ACHN (cell line): ENCODE results near the gene RNU1-3.
"Not testable (repeated sequence)": the region's sequence is repeated elsewhere in the genome, so short reads cannot be mapped to it uniquely, and the experiment has no call there.

Source experiments
- DNase-seq: peaks from one replicate; pipeline ENCODE4 v3.0.0-alpha.2; 2015
- in situ Hi-C: cut with HindIII; loops from 2 replicates; pipeline ENCODE4 v1.10.0; 2017; ENCODE audit warnings: low sequenced_read_pairs, low pct_ligation_motif_present, low pct_unique_long_range_greater_than_20kb

RNU1-3 gene

DNA sequence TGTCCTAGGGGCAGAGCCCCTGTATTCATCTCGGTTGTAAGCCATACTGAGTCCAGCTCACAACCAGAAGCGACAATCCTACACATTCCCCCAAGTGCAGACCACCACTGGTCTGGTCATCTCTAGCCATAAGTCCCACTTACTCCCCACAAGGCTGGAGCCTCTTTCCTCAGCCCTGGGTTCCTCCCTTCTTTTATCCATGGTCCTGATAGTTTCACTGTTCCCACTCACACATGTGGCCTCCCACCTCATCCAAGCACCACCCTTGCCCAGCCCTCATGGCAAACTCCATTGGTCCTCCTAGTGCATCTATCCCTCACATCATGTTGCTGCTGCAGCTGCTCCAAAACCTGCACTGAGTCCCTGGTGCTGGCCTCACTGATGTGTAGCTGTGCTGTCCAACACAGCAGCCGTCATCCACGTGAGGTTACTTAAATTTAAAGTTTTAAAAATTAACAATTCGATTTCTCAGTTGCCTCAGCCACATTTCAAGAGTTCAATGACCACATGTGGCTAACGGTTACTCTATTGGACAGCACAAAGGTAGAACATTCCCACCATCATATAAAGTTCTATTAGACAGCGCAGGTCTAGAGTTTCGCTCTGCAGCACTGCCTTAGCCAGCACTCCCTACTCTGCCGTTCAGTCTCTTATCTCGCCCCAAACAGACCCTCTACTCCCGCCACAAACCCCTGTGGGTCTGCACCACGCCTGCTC, 23.1 kb downstream of the RNU1-3 start:
- DNase-seq, in situ Hi-C loops: not testable (repeated sequence)

DNA sequence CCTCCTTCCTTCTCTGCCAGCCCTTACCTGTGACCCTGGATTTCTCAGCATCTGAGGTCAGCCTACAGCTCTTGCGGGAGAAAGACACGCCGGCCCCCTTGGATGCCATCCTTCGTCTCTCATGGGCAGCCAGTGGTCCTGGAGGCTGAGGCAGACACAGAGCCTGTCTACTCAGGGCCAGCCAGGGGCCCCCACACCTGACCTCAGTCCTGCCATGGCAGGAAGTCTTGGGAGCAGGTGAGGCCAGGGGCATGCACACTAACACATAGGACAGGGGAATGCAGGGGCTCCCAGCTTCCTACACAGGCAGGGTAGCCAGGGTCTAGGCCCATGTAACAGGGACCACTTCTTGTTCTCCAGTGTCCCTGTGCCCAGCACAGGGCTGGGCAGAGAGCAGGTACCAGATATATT, 23.7 kb downstream of the RNU1-3 start:
- in situ Hi-C loops, DNase-seq: not testable (repeated sequence)

DNA sequence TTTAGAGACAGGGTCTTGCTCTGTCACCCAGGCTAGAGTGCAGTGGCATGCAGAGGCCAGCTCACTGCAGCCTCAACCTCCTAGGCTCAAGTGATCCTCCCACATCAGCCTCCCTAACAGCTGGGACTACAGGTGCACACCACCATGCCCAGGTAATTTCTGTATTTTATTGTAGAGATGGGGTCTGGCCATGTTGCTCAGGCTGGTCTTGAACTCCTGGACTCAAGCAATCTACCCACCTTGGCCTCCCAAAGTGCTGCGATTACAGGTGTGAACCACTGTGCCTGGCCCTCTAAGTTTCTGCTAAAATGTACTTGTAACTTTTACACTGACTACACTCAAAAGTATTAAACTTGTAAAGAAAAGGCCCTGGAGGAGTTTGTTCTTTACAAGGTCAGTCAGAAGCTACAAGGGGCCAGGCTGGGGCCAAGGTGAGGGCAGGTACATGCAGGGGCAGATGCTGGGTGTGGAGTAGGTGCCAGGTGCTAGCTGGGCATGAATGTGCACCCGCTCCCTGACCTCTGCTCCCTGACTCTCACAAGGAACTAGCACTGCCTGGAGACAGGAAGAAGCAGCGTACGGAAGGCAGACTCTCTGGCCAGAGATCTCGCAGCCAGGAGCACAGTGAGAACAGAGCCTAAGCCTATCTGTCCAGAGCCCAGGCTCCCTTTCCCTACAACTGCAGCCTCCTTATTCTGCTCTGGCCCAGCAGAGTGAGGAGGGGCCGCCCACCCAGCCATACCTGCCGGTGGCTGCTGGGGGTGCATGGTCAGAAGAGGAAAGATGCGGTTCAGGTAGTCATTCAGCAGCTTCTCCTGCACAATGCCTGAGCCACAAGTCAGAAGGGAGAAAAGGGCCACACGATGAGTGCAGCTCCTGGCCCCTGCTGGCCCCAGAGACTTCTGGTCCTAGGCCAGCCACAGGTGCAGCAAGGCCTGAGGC, 24.5 kb downstream of the RNU1-3 start:
- DNase-seq, in situ Hi-C loops: not testable (repeated sequence)

DNA sequence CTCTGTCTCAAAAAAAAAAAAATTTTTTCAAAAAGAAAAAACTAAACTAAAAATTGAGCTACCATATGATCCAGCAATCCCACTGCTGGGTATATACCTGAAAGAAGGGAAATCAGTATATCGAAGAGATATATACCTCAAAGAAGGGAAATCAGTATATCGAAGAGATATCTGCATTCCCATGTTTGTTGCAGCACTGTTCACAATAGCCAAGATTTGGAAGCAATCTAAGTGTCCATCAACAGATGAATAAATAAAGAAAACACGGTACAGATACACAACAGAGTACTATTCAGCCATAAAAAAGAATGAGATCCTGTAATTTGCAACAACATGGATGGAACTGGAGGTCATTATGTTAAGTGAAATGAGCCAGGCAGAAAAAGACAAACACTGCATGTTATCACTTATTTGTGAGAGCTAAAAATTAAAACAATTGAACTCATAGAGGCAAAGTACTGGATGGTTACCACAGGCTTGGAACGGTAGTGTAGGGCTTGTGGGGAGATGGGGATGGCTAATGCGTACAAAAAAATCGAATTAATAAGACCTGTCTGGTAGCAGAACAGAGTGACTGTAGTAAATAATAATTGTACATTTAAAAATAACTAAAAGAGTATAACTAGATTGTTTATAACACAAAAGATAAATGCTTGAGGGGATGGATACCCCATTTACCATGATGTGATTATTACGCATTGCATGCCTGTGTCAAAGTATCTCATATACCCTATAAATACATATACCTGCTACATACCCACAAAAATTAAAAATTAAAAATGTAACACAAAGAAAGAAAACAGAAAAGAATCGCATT, 25.4 kb downstream of the RNU1-3 start:
- DNase-seq, in situ Hi-C loops: not testable (repeated sequence)

DNA sequence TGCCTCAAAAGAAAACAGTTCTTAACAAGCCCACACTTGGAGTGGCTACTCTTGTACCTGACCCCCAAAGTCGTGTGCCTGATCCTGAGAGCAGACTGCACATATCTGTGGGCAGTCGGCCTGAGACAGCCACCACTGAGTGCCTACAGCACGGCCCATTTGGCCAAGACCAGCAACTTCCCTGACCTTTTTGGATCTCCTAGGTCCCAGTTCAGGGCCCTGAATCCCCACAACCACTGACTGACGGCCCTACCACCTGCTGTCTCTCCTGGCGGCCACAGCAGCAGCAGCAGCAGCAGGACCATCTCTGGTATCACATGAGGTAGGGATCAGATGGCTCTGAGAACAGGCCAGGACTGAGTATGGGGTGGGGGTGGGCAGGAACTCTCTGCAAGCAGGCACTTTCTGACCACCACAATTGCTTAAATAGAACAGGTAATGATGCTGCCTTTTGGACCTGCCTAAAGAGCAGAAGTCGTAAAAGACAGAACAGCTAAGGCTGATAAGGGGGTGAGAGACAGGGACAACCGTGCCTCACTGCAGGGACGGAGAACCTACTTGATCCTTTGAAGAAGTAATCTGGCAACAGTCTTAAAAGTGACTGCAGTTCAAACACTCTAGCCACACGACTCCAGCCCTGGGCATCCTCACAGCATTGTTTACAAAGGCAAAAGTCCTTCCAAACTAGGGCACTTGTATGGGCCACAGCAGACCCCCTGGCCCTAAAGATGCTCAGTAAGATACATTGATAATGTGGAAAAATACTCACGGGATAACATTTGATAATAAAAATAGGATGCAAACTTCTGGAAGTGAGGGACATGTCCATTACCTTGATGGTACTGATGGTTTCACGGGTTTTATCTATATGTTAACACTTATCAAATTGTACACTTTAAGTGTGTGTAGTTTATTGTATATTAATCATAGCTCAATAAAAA, 27.4 kb downstream of the RNU1-3 start:
- in situ Hi-C loops, DNase-seq: not testable (repeated sequence)

DNA sequence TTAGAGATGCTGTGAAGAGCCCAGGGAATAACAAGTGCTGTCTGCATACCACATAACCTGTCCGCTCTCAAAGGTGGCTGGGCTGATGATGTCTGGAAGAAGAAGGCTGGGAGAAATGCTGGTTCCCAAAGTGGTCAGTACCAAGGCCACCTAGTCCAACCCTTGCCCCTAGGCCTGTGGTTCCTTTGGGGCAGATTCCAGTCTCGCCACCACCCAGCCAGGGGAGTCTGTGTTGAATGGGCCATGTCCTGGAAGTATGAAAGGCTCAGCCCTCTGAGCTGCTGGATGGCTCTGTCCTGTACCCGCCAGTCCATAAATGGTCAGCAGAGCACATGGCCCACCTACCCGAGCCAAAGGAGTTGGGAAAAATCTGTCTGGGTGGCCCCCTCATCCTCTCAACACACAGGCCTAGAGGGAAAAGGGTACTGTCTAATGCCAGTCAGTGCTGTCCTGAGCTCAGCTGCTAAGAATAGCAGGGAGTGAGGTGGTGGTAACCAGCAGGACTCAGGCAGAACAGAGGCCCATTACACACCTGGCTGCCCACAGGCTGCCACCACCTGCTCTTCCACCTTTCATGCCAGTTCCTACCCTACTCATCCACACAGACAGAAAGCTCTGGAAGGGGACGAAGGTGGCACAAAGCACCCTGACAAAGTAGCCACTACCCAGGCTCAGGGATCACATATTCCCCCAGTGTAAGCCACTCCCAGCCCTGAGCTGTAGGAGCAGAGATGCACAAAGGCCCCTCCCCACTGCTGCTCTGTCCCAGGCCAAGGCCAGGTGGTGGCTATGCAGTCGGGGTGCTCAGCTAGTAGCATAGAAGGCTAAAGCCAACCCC, 28.6 kb downstream of the RNU1-3 start:
- in situ Hi-C loops, DNase-seq: not testable (repeated sequence)

DNA sequence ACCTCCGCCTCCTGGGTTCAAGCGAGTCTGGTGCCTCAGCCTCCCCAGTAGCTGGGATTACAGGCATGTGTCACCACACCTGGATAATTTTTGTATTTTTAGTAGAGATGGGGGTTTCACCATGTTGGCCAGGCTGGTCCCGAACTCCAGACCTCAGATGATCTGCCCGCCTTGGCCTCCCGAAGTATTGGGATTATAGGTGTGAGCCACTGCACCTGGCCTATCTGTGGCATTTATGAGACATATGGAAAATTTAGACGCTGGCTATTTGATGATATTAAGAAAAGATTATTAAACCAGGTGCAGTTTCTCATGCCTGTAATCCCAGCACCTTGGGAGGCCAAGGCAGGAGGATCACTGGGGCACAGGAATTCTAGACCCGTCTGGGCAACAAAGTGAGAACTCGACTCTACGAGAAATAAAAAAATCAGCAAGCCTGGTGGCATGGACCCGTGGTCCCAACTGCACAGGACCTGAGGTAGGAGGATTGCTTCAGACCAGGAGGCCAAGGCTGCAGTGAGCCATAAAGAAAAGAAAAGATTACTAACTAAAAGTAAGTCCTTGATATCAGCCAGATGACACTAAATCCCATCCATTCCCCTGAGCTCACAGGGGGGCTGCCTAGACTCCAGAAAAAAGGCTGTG, 30.1 kb downstream of the RNU1-3 start:
- in situ Hi-C loops, DNase-seq: not testable (repeated sequence)

DNA sequence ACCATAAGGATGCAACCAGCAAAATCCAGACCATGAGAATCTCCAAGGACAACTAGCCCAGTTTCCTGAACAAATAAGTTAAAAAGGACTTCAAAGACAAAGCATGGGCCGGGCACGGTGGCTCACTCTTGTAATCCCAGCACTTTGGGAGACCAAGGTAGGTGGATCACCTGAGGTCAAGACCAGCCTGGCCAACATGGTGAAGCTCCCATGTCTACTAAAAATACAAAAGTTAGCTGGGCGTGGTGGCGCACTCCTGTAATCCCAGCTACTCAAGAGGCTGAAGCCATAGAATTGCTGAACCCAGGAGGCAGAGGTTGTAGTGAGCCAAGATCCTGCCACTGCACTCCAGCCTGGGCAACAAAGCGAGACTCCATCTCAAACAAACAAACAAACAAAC, 30.8 kb downstream of the RNU1-3 start:
- DNase-seq, in situ Hi-C loops: not testable (repeated sequence)

DNA sequence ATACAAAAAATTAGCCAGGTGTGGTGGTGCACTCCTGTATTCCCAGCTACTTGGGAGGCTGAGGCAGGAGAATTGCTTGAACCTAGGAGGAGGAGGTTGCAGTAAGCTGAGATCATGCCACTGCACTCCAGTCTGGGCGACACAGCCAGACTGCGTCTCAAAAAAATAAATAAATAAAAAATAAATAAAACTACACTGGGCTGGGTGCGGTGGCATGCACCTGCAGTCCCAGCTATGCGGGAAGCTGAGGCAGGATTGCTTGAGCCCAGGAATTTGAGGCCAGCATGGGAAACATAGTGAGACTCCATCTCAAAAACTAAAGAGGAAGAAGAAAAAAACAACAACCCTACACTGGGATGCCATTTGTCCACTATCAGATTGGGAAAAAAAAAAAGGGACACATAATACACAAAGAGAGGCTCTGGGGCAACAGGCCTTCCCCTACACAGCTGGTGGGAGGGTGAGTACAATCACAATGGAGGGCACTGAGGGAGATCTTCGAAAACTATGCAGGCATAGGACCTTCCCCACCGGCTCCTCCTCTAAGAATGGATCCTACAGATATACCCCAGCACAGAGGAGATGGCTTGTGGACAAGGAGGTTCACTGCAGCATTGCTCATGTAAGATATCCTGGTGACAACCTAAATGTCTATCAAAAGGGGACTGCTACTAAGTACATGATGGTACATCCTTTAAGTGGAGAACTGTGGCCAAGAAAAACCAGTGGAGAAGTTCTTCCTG, 33.0 kb downstream of the RNU1-3 start:
- DNase-seq, in situ Hi-C loops: not testable (repeated sequence)

DNA sequence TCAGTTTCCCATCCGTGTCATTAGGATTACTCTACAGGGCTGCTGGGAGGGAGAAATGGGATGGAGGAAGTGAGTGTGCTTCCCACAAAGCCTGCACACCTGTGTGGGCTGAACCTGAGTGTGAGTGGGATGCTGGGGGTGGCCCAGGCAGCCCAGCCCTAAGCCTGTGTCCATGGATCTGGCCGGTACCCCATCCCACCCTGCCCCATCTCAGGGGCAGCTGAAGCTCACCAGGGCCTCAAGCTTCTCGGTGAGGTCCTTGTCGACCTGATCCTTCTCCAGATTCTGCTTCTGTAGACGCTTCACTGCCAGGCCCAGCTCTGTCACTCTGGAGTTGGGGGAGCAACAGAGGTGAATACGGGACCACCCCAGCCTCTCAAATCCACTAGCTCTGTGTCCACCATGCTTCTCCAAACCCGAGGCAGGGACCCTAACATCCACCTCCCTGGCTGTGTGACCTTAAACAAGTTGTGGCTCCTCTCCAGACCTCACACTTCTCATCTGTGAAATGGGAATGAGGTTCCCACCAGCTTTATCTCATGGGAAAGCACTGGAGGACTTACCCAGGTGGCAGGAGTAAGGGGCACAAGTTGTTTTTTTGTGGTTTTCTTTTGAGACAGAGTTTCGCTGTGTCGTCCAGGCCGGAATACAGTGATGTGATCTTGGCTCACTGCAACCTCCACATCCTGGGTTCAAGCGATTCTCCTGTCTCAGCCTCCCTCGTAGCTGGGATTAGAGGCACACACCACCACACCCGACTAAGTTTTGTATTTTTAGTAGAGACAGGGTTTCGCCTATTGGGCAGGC, 34.5 kb downstream of the RNU1-3 start:
- in situ Hi-C loops, DNase-seq: not testable (repeated sequence)

DNA sequence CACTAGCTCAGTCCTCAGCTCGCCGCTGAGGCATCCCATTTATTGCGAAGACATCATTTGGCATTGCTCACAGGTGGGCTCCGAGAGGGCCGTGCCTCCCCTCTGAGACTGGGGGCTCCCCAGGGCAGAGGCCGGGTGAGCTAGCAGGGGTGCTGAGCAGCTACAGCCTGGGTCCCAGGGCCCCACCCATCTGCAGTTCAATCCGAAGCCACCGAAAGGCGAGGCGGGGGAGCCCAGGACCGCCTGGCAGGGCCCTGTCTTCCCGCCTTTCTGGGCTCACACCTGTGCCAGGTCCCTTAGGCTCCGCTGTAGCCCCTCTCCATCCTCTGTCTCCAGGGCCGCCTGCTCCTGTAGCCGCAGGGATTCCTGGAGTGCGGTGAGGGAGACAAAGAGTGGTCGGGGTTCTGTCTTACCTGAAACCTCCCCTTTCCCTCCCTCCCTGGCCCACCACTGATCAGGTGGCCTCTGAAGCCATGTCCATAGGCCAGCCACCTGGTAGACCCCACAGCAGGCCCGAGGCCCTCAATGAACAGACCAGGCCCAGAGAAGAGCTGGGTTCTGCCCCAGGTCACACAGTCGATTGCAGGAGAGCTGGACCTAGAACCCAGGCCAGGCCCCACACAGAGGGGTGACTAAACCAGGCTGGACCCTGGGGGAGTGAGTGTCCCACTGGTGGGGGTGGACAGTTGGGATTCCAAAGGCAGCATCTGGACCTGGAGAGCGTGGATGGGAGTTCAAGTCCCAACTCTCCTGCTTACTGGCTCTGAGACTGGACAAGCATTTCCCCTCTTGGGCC, 35.3 kb downstream of the RNU1-3 start:
- no peak for DNase-seq
- in situ Hi-C loops: no loop called here

DNA sequence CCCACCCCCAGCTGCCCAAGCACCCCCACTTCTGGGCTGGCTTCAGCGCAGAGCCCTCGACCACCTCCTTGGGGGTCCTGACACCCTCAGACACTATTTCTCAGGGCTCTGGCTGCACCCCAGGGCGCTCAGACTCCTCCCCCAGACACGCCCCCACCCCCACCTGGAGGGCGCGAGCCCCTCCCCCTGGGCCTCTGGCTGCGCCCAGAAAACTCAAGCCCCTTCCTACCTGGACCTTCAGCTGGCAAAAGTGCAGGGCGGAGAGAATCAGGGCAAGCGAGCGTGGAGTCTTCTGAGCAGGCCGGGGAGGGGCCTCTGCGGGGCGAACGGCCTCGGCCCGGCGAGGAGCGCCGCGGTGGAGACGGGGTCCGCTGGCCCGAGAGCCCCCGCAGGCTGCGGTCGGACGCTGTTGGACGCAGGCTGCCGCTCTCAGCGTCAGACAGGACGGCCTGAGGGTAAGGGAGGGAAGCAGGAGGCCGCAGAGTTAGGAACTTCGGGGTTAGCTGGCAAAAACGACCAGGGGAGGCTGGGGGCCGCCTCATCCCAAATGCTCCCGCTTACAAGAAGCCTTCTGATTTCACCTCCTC, 36.0 kb downstream of the RNU1-3 start:
- in situ Hi-C loops: no loop called here
- no peak for DNase-seq

DNA sequence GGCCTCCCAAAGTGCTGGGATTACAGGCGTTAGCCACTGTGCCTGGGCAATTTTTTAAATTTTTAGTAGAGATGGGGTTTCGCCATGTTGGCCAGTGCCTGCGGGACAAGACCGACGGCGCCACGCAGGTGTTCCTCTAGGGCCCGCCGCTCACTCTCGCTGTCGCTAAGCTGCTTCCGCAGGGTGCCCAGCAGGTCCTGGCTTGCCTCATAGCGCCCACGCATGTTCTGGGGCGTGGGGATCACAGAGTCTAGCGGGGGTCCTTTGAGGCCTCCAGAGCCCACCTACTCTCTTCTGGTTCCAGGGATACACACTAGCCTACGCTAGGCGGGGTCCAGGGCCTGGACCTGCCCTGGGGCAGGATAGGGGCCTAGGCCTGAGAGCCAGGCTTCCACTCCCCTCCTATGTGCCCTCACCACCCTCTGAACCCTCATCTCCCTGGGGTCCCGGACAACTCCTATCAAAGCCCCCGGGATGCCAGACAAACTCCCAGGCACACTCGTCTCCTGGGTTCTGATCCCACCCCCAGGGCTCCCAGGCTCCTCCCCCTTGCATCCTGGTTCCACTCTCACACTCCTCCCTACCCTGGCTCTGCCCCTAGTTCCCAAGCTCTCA, 36.7 kb downstream of the RNU1-3 start:
- in situ Hi-C loops, DNase-seq: not testable (repeated sequence)
